Measurements from ENCODE around the gene TRAPPC3L. TPM values are rescaled to one million over a fixed set of nuclear protein-coding genes. Genes with fewer than 3 reads are reported as not detected.

The TRAPPC3L gene
- total RNA-seq, 1 experiment from 2014 or later: not detected

DNA sequence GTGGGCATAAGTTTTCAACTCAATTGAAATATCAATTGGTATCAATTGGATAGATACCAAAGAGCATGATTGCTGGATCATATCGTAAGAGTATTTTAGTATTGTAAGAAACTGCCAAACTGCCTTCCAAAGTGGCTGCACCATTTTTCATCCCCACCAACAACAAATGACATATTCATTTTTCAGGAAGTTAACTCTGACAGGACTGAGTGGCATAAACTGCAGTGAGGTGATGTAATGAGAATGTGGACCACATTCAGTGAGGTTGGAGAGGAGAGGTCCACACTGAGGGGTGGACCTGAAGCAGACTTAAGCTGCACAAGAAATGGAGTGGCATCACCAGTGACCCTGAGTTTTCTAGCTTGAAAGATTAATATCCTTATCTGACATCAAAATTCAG, 95.9 kb downstream of the TRAPPC3L start:
- Histone ChIP-seq H3K4me1 (ENCODE audit: control insufficient read depth, insufficient read depth, low read length) (no peaks in the 10 kb centered on the region), H3K27me3 (ENCODE audit: control insufficient read depth, insufficient read depth, low read length) (0 out of 2 replicates have a peak, but pooled peaks cover 3% of the 10 kb centered on the region), H3K36me3 (ENCODE audit: control insufficient read depth, insufficient read depth, low read length) (no peaks in the 10 kb centered on the region), H3K9me3 (ENCODE audit: control insufficient read depth, insufficient read depth, low read depth, low read length) (no peaks in the 10 kb centered on the region), H3K4me3 (ENCODE audit: low read depth in 2 of 2, low read length in 2 of 2) (no peak overlapping the region), H3K27ac (ENCODE audit: low read length) (no peak overlapping the region)
- no TSS peak for BruUV-seq (replicated peaks)
- TF ChIP-seq TCF7L2 (IDR thresholded peaks at IDR 0.05; ENCODE audit: low read depth, low read length): no peak
- TF ChIP-seq, protein P1, sequence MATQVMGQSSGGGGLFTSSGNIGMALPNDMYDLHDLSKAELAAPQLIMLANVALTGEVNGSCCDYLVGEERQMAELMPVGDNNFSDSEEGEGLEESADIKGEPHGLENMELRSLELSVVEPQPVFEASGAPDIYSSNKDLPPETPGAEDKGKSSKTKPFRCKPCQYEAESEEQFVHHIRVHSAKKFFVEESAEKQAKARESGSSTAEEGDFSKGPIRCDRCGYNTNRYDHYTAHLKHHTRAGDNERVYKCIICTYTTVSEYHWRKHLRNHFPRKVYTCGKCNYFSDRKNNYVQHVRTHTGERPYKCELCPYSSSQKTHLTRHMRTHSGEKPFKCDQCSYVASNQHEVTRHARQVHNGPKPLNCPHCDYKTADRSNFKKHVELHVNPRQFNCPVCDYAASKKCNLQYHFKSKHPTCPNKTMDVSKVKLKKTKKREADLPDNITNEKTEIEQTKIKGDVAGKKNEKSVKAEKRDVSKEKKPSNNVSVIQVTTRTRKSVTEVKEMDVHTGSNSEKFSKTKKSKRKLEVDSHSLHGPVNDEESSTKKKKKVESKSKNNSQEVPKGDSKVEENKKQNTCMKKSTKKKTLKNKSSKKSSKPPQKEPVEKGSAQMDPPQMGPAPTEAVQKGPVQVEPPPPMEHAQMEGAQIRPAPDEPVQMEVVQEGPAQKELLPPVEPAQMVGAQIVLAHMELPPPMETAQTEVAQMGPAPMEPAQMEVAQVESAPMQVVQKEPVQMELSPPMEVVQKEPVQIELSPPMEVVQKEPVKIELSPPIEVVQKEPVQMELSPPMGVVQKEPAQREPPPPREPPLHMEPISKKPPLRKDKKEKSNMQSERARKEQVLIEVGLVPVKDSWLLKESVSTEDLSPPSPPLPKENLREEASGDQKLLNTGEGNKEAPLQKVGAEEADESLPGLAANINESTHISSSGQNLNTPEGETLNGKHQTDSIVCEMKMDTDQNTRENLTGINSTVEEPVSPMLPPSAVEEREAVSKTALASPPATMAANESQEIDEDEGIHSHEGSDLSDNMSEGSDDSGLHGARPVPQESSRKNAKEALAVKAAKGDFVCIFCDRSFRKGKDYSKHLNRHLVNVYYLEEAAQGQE (IDR thresholded peaks at IDR 0.05; ENCODE audit: insufficient read depth in 1 of 2, low read depth in 2 of 2, low read length in 1 of 2): no peak
- no peak for TF ChIP-seq POLR2AphosphoS5 (IDR thresholded peaks at IDR 0.05; ENCODE audit: low read depth, low read length)
- no peak for TF ChIP-seq SIN3A (IDR thresholded peaks at IDR 0.05; ENCODE audit: borderline replicate concordance, insufficient read depth, low read depth, low read length)
- TF ChIP-seq, protein P2, sequence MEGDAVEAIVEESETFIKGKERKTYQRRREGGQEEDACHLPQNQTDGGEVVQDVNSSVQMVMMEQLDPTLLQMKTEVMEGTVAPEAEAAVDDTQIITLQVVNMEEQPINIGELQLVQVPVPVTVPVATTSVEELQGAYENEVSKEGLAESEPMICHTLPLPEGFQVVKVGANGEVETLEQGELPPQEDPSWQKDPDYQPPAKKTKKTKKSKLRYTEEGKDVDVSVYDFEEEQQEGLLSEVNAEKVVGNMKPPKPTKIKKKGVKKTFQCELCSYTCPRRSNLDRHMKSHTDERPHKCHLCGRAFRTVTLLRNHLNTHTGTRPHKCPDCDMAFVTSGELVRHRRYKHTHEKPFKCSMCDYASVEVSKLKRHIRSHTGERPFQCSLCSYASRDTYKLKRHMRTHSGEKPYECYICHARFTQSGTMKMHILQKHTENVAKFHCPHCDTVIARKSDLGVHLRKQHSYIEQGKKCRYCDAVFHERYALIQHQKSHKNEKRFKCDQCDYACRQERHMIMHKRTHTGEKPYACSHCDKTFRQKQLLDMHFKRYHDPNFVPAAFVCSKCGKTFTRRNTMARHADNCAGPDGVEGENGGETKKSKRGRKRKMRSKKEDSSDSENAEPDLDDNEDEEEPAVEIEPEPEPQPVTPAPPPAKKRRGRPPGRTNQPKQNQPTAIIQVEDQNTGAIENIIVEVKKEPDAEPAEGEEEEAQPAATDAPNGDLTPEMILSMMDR (IDR thresholded peaks at IDR 0.05): no peak
- intact Hi-C loops (cut with micrococcal nuclease; ENCODE audit: unreplicated experiment) (no loop called here), in situ Hi-C loops (cut with HindIII; ENCODE audit: low pct_unique_long_range_greater_than_20kb, low sequenced_read_pairs) (no loop called here)
- CTCF ChIA-PET: no interaction called here
- ATAC-seq: no peak
- DNase-seq (ENCODE audit: low read depth, low spot score): no peak
- POLR2A ChIA-PET: no interaction called here

DNA sequence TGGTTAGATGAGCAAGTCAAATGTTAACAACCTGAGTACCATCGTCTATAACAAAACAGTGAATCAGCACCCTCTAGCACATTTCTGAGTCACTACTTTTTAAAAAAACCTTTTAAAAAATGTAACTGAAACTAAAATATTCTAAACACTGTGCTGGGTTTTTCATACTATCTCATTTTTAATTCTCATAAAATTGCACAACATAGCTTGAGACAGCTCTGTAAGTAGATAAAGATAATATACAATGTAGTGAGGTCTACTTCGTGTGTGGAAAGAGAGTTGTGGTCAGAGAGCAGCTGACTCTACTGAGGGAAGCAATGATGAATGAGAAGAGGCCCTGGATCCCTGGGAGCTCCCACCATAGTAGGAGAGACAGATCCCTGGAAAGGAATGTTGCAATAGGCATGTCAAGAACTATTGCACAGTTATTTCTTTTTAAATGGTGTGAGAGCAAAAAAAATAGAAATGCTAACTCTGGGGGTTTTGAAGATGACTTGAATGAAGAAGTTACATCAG, 97.9 kb downstream of the TRAPPC3L start:
- DNase-seq (ENCODE audit: low read depth, low spot score) (no peak), ATAC-seq (no peak)
- ChIA-PET POLR2A (no interaction called here), CTCF (no interaction called here)
- Histone ChIP-seq H3K27me3 (ENCODE audit: control insufficient read depth, insufficient read depth, low read length) (0 out of 2 replicates have a peak, but pooled peaks cover 2% of the 10 kb centered on the region), H3K4me1 (ENCODE audit: control insufficient read depth, insufficient read depth, low read length) (no peaks in the 10 kb centered on the region), H3K4me3 (ENCODE audit: low read depth in 2 of 2, low read length in 2 of 2) (no peak overlapping the region), H3K27ac (ENCODE audit: low read length) (no peak overlapping the region), H3K9me3 (ENCODE audit: control insufficient read depth, insufficient read depth, low read depth, low read length) (no peaks in the 10 kb centered on the region), H3K36me3 (ENCODE audit: control insufficient read depth, insufficient read depth, low read length) (no peaks in the 10 kb centered on the region)
- TF ChIP-seq SIN3A (IDR thresholded peaks at IDR 0.05; ENCODE audit: borderline replicate concordance, insufficient read depth, low read depth, low read length) (no peak), TCF7L2 (IDR thresholded peaks at IDR 0.05; ENCODE audit: low read depth, low read length) (no peak), POLR2AphosphoS5 (IDR thresholded peaks at IDR 0.05; ENCODE audit: low read depth, low read length) (no peak)
- TF ChIP-seq, protein P2 (IDR thresholded peaks at IDR 0.05): no peak
- TF ChIP-seq, protein P1 (IDR thresholded peaks at IDR 0.05; ENCODE audit: insufficient read depth in 1 of 2, low read depth in 2 of 2, low read length in 1 of 2): no peak
- BruUV-seq (replicated peaks): no TSS peak
- intact Hi-C loops (cut with micrococcal nuclease; ENCODE audit: unreplicated experiment): no loop called here
- in situ Hi-C loops (cut with HindIII; ENCODE audit: low pct_unique_long_range_greater_than_20kb, low sequenced_read_pairs): no loop called here
